ENCODE measurements around the gene COG6.

The COG6 gene

GRCh38 chr13:39760521-39760920 is 105.1 kb downstream of the COG6 start:
- in situ Hi-C loops (cut with HindIII; ENCODE audit: low pct_ligation_motif_present, low pct_unique_long_range_greater_than_20kb, low sequenced_read_pairs) = no loop called here
- DNase-seq = no peak

- in situ Hi-C loops (cut with HindIII; ENCODE audit: low pct_ligation_motif_present, low pct_unique_long_range_greater_than_20kb, low sequenced_read_pairs) = no loop called here
- no peak for DNase-seq
Observed at GRCh38 chr13:39765801-39766463, 110.5 kb downstream of the COG6 start.

GRCh38 chr13:39766464-39767158 is 111.1 kb downstream of the COG6 start:
- in situ Hi-C loops (cut with HindIII; ENCODE audit: low pct_ligation_motif_present, low pct_unique_long_range_greater_than_20kb, low sequenced_read_pairs) = no loop called here
- no peak for DNase-seq

GRCh38 chr13:39767791-39768517 is 112.5 kb downstream of the COG6 start:
- DNase-seq = no peak
- in situ Hi-C loops (cut with HindIII; ENCODE audit: low pct_ligation_motif_present, low pct_unique_long_range_greater_than_20kb, low sequenced_read_pairs) = no loop called here

GRCh38 chr13:39768962-39769361 is 113.5 kb downstream of the COG6 start:
- in situ Hi-C loops (cut with HindIII; ENCODE audit: low pct_ligation_motif_present, low pct_unique_long_range_greater_than_20kb, low sequenced_read_pairs) = no loop called here
- no peak for DNase-seq

GRCh38 chr13:39770221-39771090 is 115.0 kb downstream of the COG6 start:
- no peak for DNase-seq
- in situ Hi-C loops (cut with HindIII; ENCODE audit: low pct_ligation_motif_present, low pct_unique_long_range_greater_than_20kb, low sequenced_read_pairs) = no loop called here

GRCh38 chr13:39773833-39774232 is 118.4 kb downstream of the COG6 start:
- no peak for DNase-seq
- in situ Hi-C loops (cut with HindIII; ENCODE audit: low pct_ligation_motif_present, low pct_unique_long_range_greater_than_20kb, low sequenced_read_pairs) = no loop called here

GRCh38 chr13:39776439-39776838 is 121.0 kb downstream of the COG6 start:
- DNase-seq = no peak
- in situ Hi-C loops (cut with HindIII; ENCODE audit: low pct_ligation_motif_present, low pct_unique_long_range_greater_than_20kb, low sequenced_read_pairs) = no loop called here

- in situ Hi-C loops (cut with HindIII; ENCODE audit: low pct_ligation_motif_present, low pct_unique_long_range_greater_than_20kb, low sequenced_read_pairs) = no loop called here
- no peak for DNase-seq
Observed at GRCh38 chr13:39777021-39777420, 121.6 kb downstream of the COG6 start.

GRCh38 chr13:39777527-39778061 is 122.1 kb downstream of the COG6 start:
- in situ Hi-C loops (cut with HindIII; ENCODE audit: low pct_ligation_motif_present, low pct_unique_long_range_greater_than_20kb, low sequenced_read_pairs) = no loop called here
- peak; percentile 29 for DNase-seq

GRCh38 chr13:39779337-39780265 is 124.1 kb downstream of the COG6 start:
- in situ Hi-C loops (cut with HindIII; ENCODE audit: low pct_ligation_motif_present, low pct_unique_long_range_greater_than_20kb, low sequenced_read_pairs) = no loop called here
- DNase-seq = no peak

GRCh38 chr13:39780711-39781110 is 125.2 kb downstream of the COG6 start:
- DNase-seq = no peak
- in situ Hi-C loops (cut with HindIII; ENCODE audit: low pct_ligation_motif_present, low pct_unique_long_range_greater_than_20kb, low sequenced_read_pairs) = no loop called here

GRCh38 chr13:39781381-39781780 is 125.9 kb downstream of the COG6 start:
- in situ Hi-C loops (cut with HindIII; ENCODE audit: low pct_ligation_motif_present, low pct_unique_long_range_greater_than_20kb, low sequenced_read_pairs) = no loop called here
- DNase-seq = no peak

- no peak for DNase-seq
- in situ Hi-C loops (cut with HindIII; ENCODE audit: low pct_ligation_motif_present, low pct_unique_long_range_greater_than_20kb, low sequenced_read_pairs) = no loop called here
Observed at GRCh38 chr13:39783051-39783450, 127.6 kb downstream of the COG6 start.

GRCh38 chr13:39784347-39784746 is 128.9 kb downstream of the COG6 start:
- no peak for DNase-seq
- in situ Hi-C loops (cut with HindIII; ENCODE audit: low pct_ligation_motif_present, low pct_unique_long_range_greater_than_20kb, low sequenced_read_pairs) = no loop called here

GRCh38 chr13:39786091-39786490 is 130.6 kb downstream of the COG6 start:
- in situ Hi-C loops (cut with HindIII; ENCODE audit: low pct_ligation_motif_present, low pct_unique_long_range_greater_than_20kb, low sequenced_read_pairs) = no loop called here
- DNase-seq = no peak

- DNase-seq = no peak
- in situ Hi-C loops (cut with HindIII; ENCODE audit: low pct_ligation_motif_present, low pct_unique_long_range_greater_than_20kb, low sequenced_read_pairs) = no loop called here
Observed at GRCh38 chr13:39787086-39787487, 131.6 kb downstream of the COG6 start.

GRCh38 chr13:39788102-39788501 is 132.6 kb downstream of the COG6 start:
- DNase-seq = no peak
- in situ Hi-C loops (cut with HindIII; ENCODE audit: low pct_ligation_motif_present, low pct_unique_long_range_greater_than_20kb, low sequenced_read_pairs) = no loop called here
